Measurements from ENCODE around the gene CLASP2.

CLASP2 gene

GRCh38 chr3:33577173-33577572, 140.9 kb downstream of the CLASP2 start:
- no peak overlapping the region for H3K4me3 ChIP-seq (ENCODE audit: low read length)
- no peak for TF ChIP-seq CTCF (conservative IDR thresholded peaks at IDR 0.05; ENCODE audit: low read depth, low read length)
- no peak for DNase-seq (ENCODE audit: low read depth)

GRCh38 chr3:33575311-33575710, 142.7 kb downstream of the CLASP2 start:
- DNase-seq (ENCODE audit: low read depth): no peak
- no peak overlapping the region for H3K4me3 ChIP-seq (ENCODE audit: low read length)
- TF ChIP-seq CTCF (conservative IDR thresholded peaks at IDR 0.05; ENCODE audit: low read depth, low read length): no peak

- DNase-seq (ENCODE audit: low read depth): no peak
- TF ChIP-seq CTCF (conservative IDR thresholded peaks at IDR 0.05; ENCODE audit: low read depth, low read length): no peak
- no peak overlapping the region for H3K4me3 ChIP-seq (ENCODE audit: low read length)
Measured at GRCh38 chr3:33557829-33558228, 160.2 kb downstream of the CLASP2 start.

GRCh38 chr3:33557279-33557678, 160.8 kb downstream of the CLASP2 start:
- TF ChIP-seq CTCF (conservative IDR thresholded peaks at IDR 0.05; ENCODE audit: low read depth, low read length): no peak
- H3K4me3 ChIP-seq (ENCODE audit: low read length): no peak overlapping the region
- DNase-seq (ENCODE audit: low read depth): no peak

- no peak for DNase-seq (ENCODE audit: low read depth)
- no peak for TF ChIP-seq CTCF (conservative IDR thresholded peaks at IDR 0.05; ENCODE audit: low read depth, low read length)
- H3K4me3 ChIP-seq (ENCODE audit: low read length): no peak overlapping the region
Measured at GRCh38 chr3:33547101-33547500, 171.0 kb downstream of the CLASP2 start.

- no peak for DNase-seq (ENCODE audit: low read depth)
- no peak for TF ChIP-seq CTCF (conservative IDR thresholded peaks at IDR 0.05; ENCODE audit: low read depth, low read length)
- no peak overlapping the region for H3K4me3 ChIP-seq (ENCODE audit: low read length)
Measured at GRCh38 chr3:33544126-33544525, 173.9 kb downstream of the CLASP2 start.

GRCh38 chr3:33543601-33544000, 174.5 kb downstream of the CLASP2 start:
- no peak for DNase-seq (ENCODE audit: low read depth)
- TF ChIP-seq CTCF (conservative IDR thresholded peaks at IDR 0.05; ENCODE audit: low read depth, low read length): no peak
- no peak overlapping the region for H3K4me3 ChIP-seq (ENCODE audit: low read length)
